Esophagus squamous epithelium (tissue), 5 donors: ENCODE measurements around the gene COBLL1. TPM values are rescaled to one million over a fixed set of nuclear protein-coding genes. Genes with fewer than 3 reads are reported as not detected.

ENCODE experiments used
- DNase-seq: peaks from one replicate; lab custom pipeline; 2025; lab: John Stamatoyannopoulos, UW
- H3K27ac ChIP-seq, 4 donors: fragments of 200-600 bp; sonication (generic); one replicate each; pipeline ENCODE4 v1.5.1; 2016 to 2019; ENCODE audit warnings: mild to moderate bottlenecking in 1 of 4
- H3K27me3 ChIP-seq, 4 donors: fragments of 200-600 bp; sonication (generic); 1 replicate in 3 of 4; 2 replicates in 1 of 4; pipeline versions ENCODE4 v1.5.1 to v1.6.0; 2017 to 2021; ENCODE audit warnings: antibody characterized with exemption in 1 of 4
- H3K36me3 ChIP-seq, 3 donors: fragments of 200-600 bp; sonication (generic); one replicate each; pipeline ENCODE4 v1.5.1; 2016 to 2019
- H3K4me1 ChIP-seq, 3 donors: fragments of 200-600 bp; sonication (generic); one replicate each; pipeline ENCODE4 v1.5.1; 2017 to 2019
- H3K4me3 ChIP-seq, 4 donors: fragments of 200-600 bp; sonication (generic); 1 replicate in 3 of 4; 2 replicates in 1 of 4; pipeline ENCODE4 v1.5.1; 2016 to 2019; ENCODE audit warnings: mild to moderate bottlenecking in 2 of 4, moderate library complexity in 1 of 4
- H3K9me3 ChIP-seq, 3 donors: fragments of 200-600 bp; sonication (generic); one replicate each; pipeline ENCODE4 v1.5.1; 2016 to 2019
- CTCF ChIP-seq, 6 experiments: fragments of 450-650 bp in 4 of 6; fragments of 200-600 bp in 2 of 6; sonication (generic) in 2 of 6; IDR thresholded peaks; one replicate each; pipeline ENCODE4 v1.5.1; 2016 to 2019; ENCODE audit warnings: antibody characterized with exemption in 6 of 6, mild to moderate bottlenecking in 4 of 6, moderate library complexity in 4 of 6
- POLR2A ChIP-seq, 4 donors: fragments of 450-650 bp; IDR thresholded peaks; one replicate each; pipeline ENCODE4 v1.6.1; 2017; ENCODE audit warnings: antibody characterized with exemption in 4 of 4, mild to moderate bottlenecking in 4 of 4, moderate library complexity in 3 of 4
- WGBS, 2 donors: methylation state at CpG; one replicate each; pipeline ENCODE4 v1.1.5; 2018; 5-methylcytosine and 5-hydroxymethylcytosine counted together
- intact Hi-C: fragments of 100-400 bp; cut with DNase I; formaldehyde crosslinking; loops from one replicate; pipeline ENCODE4 v1.15.0; 2022
- total RNA-seq, 4 donors: library from RNA; depleted of rRNA; stranded (reverse); fragments of >200 nt; gene quantifications; one replicate each; pipeline ENCODE4 v1.1.0, GENCODE V29; 2016
- donor health status: DM: yes; HTN: yes; CAD: no.

The COBLL1 gene, protein sequence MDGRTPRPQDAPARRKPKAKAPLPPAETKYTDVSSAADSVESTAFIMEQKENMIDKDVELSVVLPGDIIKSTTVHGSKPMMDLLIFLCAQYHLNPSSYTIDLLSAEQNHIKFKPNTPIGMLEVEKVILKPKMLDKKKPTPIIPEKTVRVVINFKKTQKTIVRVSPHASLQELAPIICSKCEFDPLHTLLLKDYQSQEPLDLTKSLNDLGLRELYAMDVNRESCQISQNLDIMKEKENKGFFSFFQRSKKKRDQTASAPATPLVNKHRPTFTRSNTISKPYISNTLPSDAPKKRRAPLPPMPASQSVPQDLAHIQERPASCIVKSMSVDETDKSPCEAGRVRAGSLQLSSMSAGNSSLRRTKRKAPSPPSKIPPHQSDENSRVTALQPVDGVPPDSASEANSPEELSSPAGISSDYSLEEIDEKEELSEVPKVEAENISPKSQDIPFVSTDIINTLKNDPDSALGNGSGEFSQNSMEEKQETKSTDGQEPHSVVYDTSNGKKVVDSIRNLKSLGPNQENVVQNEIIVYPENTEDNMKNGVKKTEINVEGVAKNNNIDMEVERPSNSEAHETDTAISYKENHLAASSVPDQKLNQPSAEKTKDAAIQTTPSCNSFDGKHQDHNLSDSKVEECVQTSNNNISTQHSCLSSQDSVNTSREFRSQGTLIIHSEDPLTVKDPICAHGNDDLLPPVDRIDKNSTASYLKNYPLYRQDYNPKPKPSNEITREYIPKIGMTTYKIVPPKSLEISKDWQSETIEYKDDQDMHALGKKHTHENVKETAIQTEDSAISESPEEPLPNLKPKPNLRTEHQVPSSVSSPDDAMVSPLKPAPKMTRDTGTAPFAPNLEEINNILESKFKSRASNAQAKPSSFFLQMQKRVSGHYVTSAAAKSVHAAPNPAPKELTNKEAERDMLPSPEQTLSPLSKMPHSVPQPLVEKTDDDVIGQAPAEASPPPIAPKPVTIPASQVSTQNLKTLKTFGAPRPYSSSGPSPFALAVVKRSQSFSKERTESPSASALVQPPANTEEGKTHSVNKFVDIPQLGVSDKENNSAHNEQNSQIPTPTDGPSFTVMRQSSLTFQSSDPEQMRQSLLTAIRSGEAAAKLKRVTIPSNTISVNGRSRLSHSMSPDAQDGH
- total RNA-seq, result 10 to 100 TPM; 35.4 to 88.9 (median 71.4) TPM

DNA sequence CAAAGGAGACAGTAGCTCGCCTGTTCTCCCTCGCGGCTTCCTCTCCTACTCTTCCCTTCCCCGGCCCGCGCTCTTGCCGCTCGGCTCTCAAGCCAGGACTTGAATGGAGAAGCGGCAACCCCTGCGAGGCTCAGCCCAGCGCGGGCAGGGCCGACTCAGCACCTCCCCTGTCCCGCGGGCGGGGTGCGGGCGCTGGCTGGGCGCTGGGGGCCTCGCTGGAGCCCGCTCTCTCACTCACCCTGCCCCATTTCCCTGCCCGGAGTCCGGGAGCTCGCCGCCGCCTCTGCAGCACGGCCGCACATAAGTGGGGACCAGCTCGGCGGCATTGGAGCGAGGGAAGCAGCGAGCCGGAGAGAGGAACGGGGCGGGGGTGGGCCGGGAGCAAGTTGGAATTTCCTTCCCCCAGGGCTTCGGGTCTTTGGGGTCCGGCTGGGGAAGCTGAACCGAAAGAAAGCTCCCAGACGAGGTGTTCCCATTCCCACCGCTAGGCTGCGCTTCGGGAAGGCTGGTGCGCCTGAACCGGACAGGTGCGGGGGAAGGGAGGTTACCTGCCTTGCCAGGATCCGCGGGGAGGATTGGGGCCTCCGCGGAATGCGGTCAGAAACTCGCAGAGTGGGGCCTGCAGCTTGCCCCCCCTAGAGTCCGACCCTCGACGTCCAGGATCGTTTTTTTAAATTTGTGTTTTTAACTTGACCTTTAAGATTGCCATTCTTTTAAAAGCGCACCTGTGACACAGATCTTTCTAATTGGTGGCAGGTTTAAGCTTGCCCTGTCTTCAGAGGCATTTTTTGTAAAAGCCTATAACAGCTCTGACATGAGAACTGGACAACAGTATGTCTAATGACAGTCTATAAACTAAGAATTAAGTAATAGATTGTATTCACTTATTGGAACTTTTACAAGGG is at the start of gene COBLL1:
Gene COBLL1 (minus strand): TSS at position 105 of the 905 bp plus-strand sequence. CDS start 627 bp downstream, outside the sequence.
- no peaks in the 10 kb centered on the region for H3K9me3 ChIP-seq
- peak within 1 kb of the TSS; percentile 67 to 94 (median 81) for H3K4me3 ChIP-seq
- H3K27ac ChIP-seq, result peak within 1 kb of the TSS; percentile 95 to 98 (median 96)
- H3K27me3 ChIP-seq, result peaks cover 0 to 4% (median 0%) of the 10 kb centered on the region in 4 donors
- H3K4me1 ChIP-seq, result peaks cover 9 to 64% (median 10%) of the 10 kb centered on the region in 3 donors
- intact Hi-C loops, result loop anchor here (5.0 kb wide), 1 partner anchor 75 kb away; no protein-coding TSS in a partner anchor
- 0 to 1% methylated on average over 15 to 39 of the region's 57 CpGs for WGBS, 2 donors
- no peaks in the 10 kb centered on the region for H3K36me3 ChIP-seq
- peak; percentile 80 to 97 (median 90) for TF ChIP-seq CTCF (IDR thresholded peaks at IDR 0.05)
- TF ChIP-seq POLR2A (IDR thresholded peaks at IDR 0.05), result peak in 3 of 4 donors; percentile 15 to 61 (median 47)
- no peak for DNase-seq

- Histone ChIP-seq H3K4me3 (no peak overlapping the region), H3K9me3 (no peaks in the 10 kb centered on the region), H3K27ac (no peak overlapping the region), H3K36me3 (no peaks in the 10 kb centered on the region), H3K27me3 (no peaks in the 10 kb centered on the region), H3K4me1 (no peaks in the 10 kb centered on the region)
- TF ChIP-seq POLR2A (IDR thresholded peaks at IDR 0.05) (no peak), CTCF (IDR thresholded peaks at IDR 0.05) (no peak)
- no peak for DNase-seq
- intact Hi-C loops, result no loop called here
- WGBS, 2 donors, result 36 to 48% methylated on average over 4 of the region's 4 CpGs
Observed at GRCh38 chr2:164890544-164890943, 48.9 kb upstream of the COBLL1 start.

GRCh38 chr2:164888592-164888991 is 47.0 kb upstream of the COBLL1 start:
- no peak overlapping the region for H3K27ac ChIP-seq
- no peak overlapping the region for H3K4me3 ChIP-seq
- no peak for DNase-seq
- no peaks in the 10 kb centered on the region for H3K4me1 ChIP-seq
- no peak for TF ChIP-seq POLR2A (IDR thresholded peaks at IDR 0.05)
- TF ChIP-seq CTCF (IDR thresholded peaks at IDR 0.05), result no peak
- H3K9me3 ChIP-seq, result no peaks in the 10 kb centered on the region
- H3K36me3 ChIP-seq, result no peaks in the 10 kb centered on the region
- WGBS, 2 donors, result 70 to 94% methylated on average over 3 of the region's 3 CpGs
- intact Hi-C loops, result no loop called here
- H3K27me3 ChIP-seq, result no peaks in the 10 kb centered on the region

- Histone ChIP-seq H3K27ac (no peak overlapping the region), H3K27me3 (no peaks in the 10 kb centered on the region), H3K36me3 (no peaks in the 10 kb centered on the region), H3K9me3 (no peaks in the 10 kb centered on the region), H3K4me3 (no peak overlapping the region), H3K4me1 (no peaks in the 10 kb centered on the region)
- DNase-seq, result no peak
- TF ChIP-seq CTCF (IDR thresholded peaks at IDR 0.05) (no peak), POLR2A (IDR thresholded peaks at IDR 0.05) (no peak)
- intact Hi-C loops, result no loop called here
- WGBS, 2 donors, result 73 to 78% methylated on average over 4 of the region's 4 CpGs
Observed at GRCh38 chr2:164887434-164888144, 46.0 kb upstream of the COBLL1 start.
